GM12891 (cell line): Measurements from ENCODE around the gene PTPRF.

Source experiments
- DNase-seq: peaks from one replicate; pipeline ENCODE4 v3.0.0; 2011; ENCODE audit warnings: low spot score; ENCODE audit not compliant: insufficient read length
- FAIRE-seq: peaks from 2 replicates; lab custom pipeline; 2011; peaks lifted over from hg19 to GRCh38; lab: Jason Lieb, UNC
- PAX5 ChIP-seq: IDR thresholded peaks from 2 replicates; pipeline ENCODE4 v1.6.1; 2011; ENCODE audit warnings: low read length, moderate library complexity, mild to moderate bottlenecking; ENCODE audit not compliant: insufficient read depth, severe bottlenecking
- POLR2A ChIP-seq: IDR thresholded peaks from 2 replicates; pipeline ENCODE4 v1.6.1; 2011; ENCODE audit warnings: low read depth, low read length, control low read depth
- POLR2AphosphoS5 ChIP-seq: IDR thresholded peaks from 2 replicates; pipeline ENCODE4 v1.6.1; 2011; ENCODE audit warnings: low read depth, low read length, control low read depth
- POU2F2 ChIP-seq: IDR thresholded peaks from 2 replicates; pipeline ENCODE4 v1.6.1; 2011; ENCODE audit warnings: low read depth, mild to moderate bottlenecking, control low read depth, low read length, moderate library complexity
- SPI1 ChIP-seq: IDR thresholded peaks from 2 replicates; pipeline ENCODE4 v1.6.1; 2011; ENCODE audit warnings: low read depth, low read length, control low read depth
- TAF1 ChIP-seq: IDR thresholded peaks from 2 replicates; pipeline ENCODE4 v1.6.1; 2011; ENCODE audit warnings: low read depth, low read length, control low read depth

Gene PTPRF

GRCh38 chr1:43651188-43651587 lies 120.5 kb downstream of the PTPRF start:
- TF ChIP-seq PAX5, result no peak
- no peak for TF ChIP-seq TAF1
- TF ChIP-seq POLR2A, result no peak
- no peak for TF ChIP-seq SPI1
- TF ChIP-seq POU2F2, result no peak
- no peak for TF ChIP-seq POLR2AphosphoS5

DNA sequence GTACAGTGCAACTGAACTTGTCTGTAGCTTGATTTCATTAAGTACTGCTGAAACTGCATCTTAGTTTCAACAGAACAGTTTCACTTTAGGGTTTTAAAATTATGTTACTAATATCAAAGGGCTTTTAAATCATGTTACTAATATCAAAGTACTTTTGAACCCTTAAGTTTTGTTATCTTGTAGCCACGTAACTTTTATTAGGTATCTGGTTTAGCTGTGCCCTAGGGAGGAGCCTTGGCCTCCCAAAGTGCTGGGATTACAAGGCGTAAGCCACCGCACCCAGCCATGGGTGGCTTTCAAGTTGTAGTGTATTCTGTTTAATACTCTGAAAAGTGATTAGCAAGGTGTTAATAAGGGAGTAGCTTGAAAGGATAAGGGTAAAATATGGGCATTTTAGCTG lies 121.2 kb downstream of the PTPRF start:
- FAIRE-seq (no peak), DNase-seq (no peak)
- TF ChIP-seq POLR2A, result no peak
- no peak for TF ChIP-seq POU2F2
- no peak for TF ChIP-seq SPI1
- no peak for TF ChIP-seq POLR2AphosphoS5
- no peak for TF ChIP-seq TAF1
- TF ChIP-seq PAX5, result no peak

More at GRCh38 chr1:43651188-43651587, 120.5 kb downstream of the PTPRF start:
- DNase-seq (no peak), FAIRE-seq (no peak)

GRCh38 chr1:43653339-43653738 lies 122.7 kb downstream of the PTPRF start:
- TF ChIP-seq POU2F2 (no peak), POLR2A (no peak), POLR2AphosphoS5 (no peak), SPI1 (no peak), PAX5 (no peak), TAF1 (no peak)
- no peak for FAIRE-seq
- no peak for DNase-seq

- FAIRE-seq, result no peak
- no peak for DNase-seq
- TF ChIP-seq PAX5 (no peak), SPI1 (peak; percentile 83)
These were observed 123.2 kb downstream of the PTPRF start for GRCh38 chr1:43653893-43654292.

DNA sequence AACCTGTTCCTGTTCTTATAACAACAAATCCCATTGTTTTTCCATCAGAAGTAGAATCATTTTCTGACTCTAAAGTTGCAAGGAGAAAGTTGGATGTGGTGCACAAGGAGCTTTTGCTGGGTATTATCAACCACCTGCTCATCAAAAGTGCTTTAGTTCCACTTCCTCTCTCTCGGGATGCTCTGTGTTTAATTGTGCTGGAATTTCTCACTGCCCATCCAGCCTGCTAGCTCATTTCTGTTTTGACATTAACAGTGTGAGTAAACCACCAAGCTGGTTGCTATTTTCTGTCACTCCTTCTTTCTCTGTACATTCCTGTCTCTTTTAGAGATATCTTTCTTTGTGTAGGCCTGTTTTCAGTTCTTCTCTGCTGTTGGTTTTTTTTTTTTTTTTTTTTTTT lies 125.3 kb downstream of the PTPRF start:
- FAIRE-seq (no peak), DNase-seq (no peak)
- no peak for TF ChIP-seq POU2F2
- peak; percentile 90 for TF ChIP-seq SPI1
- TF ChIP-seq TAF1, result no peak

DNA sequence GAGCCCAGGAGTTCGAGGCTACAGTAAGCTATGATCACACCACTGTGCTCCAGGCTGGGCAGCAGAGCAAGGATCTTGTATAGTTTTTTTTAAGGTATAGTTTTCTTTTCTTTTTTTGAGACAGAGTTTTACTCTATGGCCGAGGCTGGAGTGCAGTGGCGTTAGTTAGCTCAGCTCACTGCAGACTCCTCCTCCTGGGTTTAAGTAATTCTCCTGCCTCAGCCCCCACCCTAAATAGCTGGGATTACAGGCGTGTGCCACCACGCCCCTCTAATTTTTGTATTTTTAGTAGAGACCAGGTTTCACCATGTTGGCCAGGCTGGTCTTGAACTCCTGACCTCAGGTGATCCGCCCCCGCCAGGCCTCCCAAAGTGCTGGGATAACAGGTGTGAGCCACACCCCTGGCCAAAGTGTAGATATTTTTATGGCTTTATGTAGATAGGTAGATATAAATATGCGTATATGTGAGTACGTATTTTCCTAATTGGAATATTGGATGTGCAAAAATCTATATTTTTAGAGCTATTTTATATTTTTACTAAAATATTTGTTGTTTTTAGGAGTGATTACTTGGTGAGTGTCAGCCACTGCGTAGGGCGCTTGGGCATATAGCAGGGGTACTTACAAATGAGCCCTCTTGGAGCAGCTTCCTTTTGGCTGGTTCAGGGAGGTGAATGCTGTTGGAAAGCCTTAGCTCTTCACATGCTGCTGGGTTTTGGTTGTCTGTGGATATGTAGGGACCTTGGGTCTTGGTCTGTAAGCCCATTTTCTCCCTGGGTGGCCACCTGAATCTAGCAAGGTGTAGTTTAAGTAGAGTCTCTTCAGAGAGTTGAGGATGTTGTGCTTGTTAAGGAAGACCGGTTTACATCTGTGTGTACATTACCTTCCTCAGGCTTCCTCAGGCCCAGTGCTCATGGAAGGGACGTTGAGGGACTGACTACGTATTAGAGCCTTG lies 128.8 kb downstream of the PTPRF start:
- no peak for FAIRE-seq
- no peak for DNase-seq
- no peak for TF ChIP-seq POLR2A
- no peak for TF ChIP-seq POLR2AphosphoS5

GRCh38 chr1:43660355-43660754 lies 129.7 kb downstream of the PTPRF start:
- DNase-seq, result no peak
- TF ChIP-seq SPI1 (no peak), PAX5 (no peak), TAF1 (no peak), POLR2A (no peak), POLR2AphosphoS5 (no peak), POU2F2 (no peak)
- no peak for FAIRE-seq

DNA sequence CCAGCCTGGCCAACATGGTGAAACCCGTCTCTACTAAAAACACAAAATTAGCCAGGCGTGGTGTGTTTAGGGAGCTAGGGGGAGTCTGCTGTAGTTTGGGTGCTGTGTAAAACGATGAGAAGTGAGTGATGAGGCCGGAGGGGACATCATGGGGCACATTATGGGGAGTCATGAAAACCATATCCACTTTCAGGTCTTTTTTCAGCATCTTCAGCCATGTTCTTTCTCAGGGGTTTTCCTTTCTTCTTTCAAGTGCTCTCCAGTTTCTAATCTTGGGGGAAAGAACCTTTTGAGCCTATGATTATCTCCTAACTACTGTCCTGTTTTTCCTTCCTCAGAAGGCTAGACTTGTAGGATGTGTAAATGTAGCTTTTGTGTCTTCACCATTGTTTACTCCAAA lies 133.7 kb downstream of the PTPRF start:
- FAIRE-seq (no peak), DNase-seq (no peak)
- TF ChIP-seq SPI1 (no peak), POU2F2 (no peak), POLR2AphosphoS5 (no peak), POLR2A (no peak)

- TF ChIP-seq POU2F2, result no peak
- no peak for TF ChIP-seq PAX5
- TF ChIP-seq POLR2A, result no peak
- TF ChIP-seq SPI1, result no peak
- TF ChIP-seq POLR2AphosphoS5, result no peak
- TF ChIP-seq TAF1, result no peak
- DNase-seq (no peak), FAIRE-seq (no peak)
These were observed 135.9 kb downstream of the PTPRF start for GRCh38 chr1:43666608-43667007.

DNA sequence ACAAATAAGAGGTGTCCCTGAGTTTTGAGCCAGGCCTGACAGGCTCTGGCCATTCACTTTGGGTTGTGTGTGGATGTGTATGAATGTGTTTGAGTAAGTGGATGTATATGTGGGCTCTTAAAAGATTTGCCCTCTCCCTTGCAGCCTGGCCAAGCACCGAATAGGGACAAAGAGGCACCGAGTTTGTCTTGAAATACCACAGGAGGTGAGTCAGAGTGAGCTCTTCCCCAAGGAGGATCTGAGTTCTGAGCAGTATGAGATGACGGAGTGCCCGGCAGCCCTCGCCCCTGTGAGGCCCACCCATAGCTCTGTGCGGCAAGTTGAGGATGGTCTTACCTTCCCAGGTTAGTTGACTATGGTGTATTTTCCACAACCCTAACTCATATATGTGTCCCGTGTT lies 138.3 kb downstream of the PTPRF start:
- TF ChIP-seq POU2F2 (no peak), SPI1 (no peak)
- no peak for FAIRE-seq
- DNase-seq, result no peak
